Mesothelial cell of epicardium (in vitro differentiated cells): ENCODE results near the gene LRRC45. TPM values are rescaled to one million over a fixed set of nuclear protein-coding genes. Genes with fewer than 3 reads are reported as not detected.

Source experiments
- DNase-seq, 2 experiments: peaks; one replicate each; pipeline ENCODE4 v3.0.0; 2021; ENCODE audit warnings: low spot score in 2 of 2; ENCODE audit not compliant: unreplicated experiment in 2 of 2
- H3K27ac Mint-ChIP-seq: 2 replicates; pipeline ENCODE4 v1.8.0; 2021; ENCODE audit warnings: mixed read lengths
- H3K27me3 Mint-ChIP-seq: 2 replicates; pipeline ENCODE4 v1.8.0; 2021; ENCODE audit warnings: low read depth, mixed read lengths
- H3K36me3 Mint-ChIP-seq: 2 replicates; pipeline ENCODE4 v1.8.0; 2021; ENCODE audit warnings: mixed read lengths
- H3K4me1 Mint-ChIP-seq: 2 replicates; pipeline ENCODE4 v1.8.0; 2021; ENCODE audit warnings: mixed read lengths
- H3K4me3 Mint-ChIP-seq: 2 replicates; pipeline ENCODE4 v1.8.0; 2021; ENCODE audit warnings: mild to moderate bottlenecking, moderate library complexity, mixed read lengths
- H3K9me3 Mint-ChIP-seq: 2 replicates; pipeline ENCODE4 v1.8.0; 2021; ENCODE audit warnings: mixed read lengths
- CTCF ChIP-seq: fragments of 200-600 bp; sonication (generic); IDR thresholded peaks from one replicate; pipeline ENCODE4 v1.5.0; 2021; ENCODE audit warnings: antibody characterized with exemption; ENCODE audit not compliant: unreplicated experiment
- total RNA-seq: library from RNA; stranded (reverse); gene quantifications from 3 replicates; pipeline ENCODE4 v1.2.1, GENCODE V29; 2021

Gene LRRC45
- total RNA-seq, 1 donor from 2014 or later: 16.9 TPM

DNA sequence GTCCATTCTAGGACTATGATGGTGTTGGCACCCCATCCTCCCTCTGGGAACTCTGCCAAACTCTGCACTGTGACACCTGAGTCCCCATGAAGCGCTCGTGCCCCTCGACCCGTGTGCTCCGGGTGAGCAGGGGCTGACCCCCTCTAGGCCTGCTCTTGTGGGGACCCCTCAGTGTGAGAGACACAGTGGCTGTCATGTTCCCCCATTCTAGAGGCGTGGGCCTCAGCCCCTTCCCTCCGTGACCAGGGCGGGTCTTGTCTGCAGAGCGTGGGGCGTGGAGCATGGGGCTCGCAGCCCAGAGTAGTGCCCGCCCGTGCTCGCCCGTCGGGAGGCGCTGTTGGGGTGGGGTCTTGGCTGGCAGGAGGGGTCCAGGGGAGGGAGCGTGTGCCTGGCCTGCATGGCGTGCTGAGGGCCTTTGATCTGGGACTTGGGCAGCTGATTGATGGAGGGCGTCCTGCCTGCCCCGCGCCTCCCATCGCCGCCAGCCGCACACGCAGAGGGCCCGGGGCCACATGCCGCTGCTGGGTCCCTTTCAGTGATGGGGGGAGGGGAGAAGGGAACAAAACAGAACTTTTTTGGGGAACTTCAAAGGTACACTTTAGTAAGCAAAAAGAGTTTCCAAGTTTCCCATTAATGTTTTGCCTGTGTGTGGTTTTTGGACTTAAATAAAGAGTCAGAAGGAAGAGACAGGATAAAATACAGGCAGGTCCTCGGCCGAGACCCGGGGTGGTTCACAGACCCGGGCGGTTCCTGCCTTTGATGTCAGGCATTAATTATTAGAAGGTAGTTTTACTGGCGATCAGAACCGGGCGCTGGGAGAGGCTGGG lies 22.9 kb upstream of the LRRC45 start:
- Mint-ChIP-seq H3K36me3 (peaks cover 6% of the 10 kb centered on the region), H3K4me3 (no peak overlapping the region)
- TF ChIP-seq CTCF: no peak

GRCh38 chr17:82000803-82001570 lies 22.1 kb upstream of the LRRC45 start:
- Mint-ChIP-seq H3K27me3 (no peaks in the 10 kb centered on the region), H3K36me3 (peaks cover 6% of the 10 kb centered on the region), H3K4me3 (no peak overlapping the region), H3K27ac (no peak overlapping the region), H3K9me3 (no peaks in the 10 kb centered on the region), H3K4me1 (peaks cover 21% of the 10 kb centered on the region)
- TF ChIP-seq CTCF: no peak
- DNase-seq: no peak

More for the DNA sequence above, 22.9 kb upstream of the LRRC45 start:
- Mint-ChIP-seq H3K27ac (no peak overlapping the region), H3K27me3 (no peaks in the 10 kb centered on the region), H3K9me3 (no peaks in the 10 kb centered on the region), H3K4me1 (peaks cover 18% of the 10 kb centered on the region)
- no peak for DNase-seq

GRCh38 chr17:82001571-82002056 lies 21.5 kb upstream of the LRRC45 start:
- no peak overlapping the region for H3K4me3 Mint-ChIP-seq
- no peaks in the 10 kb centered on the region for H3K27me3 Mint-ChIP-seq
- peaks cover 27% of the 10 kb centered on the region for H3K4me1 Mint-ChIP-seq
- no peak for TF ChIP-seq CTCF
- peaks cover 5% of the 10 kb centered on the region for H3K36me3 Mint-ChIP-seq
- no peak overlapping the region for H3K27ac Mint-ChIP-seq
- no peak for DNase-seq
- H3K9me3 Mint-ChIP-seq: no peaks in the 10 kb centered on the region

DNA sequence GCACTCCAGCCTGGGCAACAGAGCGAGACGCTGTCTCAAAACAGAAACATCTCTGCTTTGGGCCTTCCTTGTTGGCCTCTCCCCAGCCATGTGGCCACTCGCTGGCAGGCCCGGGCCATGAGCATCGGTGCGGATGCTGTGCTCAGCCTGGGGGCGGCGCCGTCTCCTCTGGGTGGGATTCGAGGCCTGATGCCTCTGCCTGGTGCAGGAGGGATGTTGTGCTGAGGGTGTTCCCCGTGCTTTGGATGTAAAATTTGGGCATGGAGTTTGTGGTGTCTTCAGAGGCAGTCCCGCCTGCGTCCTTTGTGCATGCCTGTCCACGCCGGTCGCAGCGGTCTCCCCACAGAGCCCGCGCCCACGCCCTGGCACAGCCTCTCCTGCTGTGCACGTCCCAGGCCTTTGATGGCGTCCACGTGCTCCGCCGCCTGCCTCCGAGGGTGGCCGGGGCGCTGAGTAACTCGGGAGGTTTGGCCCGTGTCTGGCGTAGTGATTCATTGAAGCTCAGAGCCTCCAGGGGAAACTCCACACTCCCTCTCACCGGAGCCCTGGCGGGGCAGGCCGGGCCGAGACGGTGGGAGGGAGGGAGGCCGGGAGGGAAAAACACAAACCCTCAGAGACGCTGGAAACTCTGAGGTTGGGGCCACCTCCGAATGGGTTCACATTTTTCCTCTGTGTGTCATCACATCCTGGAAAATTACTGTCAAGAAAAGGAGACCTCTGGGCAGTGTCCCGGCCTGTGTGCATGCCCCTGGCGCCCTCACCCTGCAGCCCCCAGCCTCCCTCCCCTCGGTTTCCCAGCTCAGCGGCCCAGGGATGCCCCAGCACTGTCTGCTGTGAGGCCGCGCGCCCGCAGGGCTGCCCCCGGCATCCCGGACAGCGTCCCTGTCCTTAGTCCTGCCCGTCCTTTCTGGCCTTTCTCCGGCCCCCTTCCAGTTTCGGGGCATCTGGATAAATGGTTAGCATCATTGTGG lies 19.4 kb upstream of the LRRC45 start:
- no peaks in the 10 kb centered on the region for H3K9me3 Mint-ChIP-seq
- H3K4me3 Mint-ChIP-seq: no peak overlapping the region
- no peaks in the 10 kb centered on the region for H3K36me3 Mint-ChIP-seq
- no peak overlapping the region for H3K27ac Mint-ChIP-seq
- H3K4me1 Mint-ChIP-seq: peaks cover 23% of the 10 kb centered on the region
- no peak for TF ChIP-seq CTCF
- no peaks in the 10 kb centered on the region for H3K27me3 Mint-ChIP-seq
- DNase-seq: peak; percentile 56 to 77
